A673 (cell line): ENCODE data around the gene ATF6. TPM values are rescaled to one million over a fixed set of nuclear protein-coding genes. Genes with fewer than 3 reads are reported as not detected.

Source experiments
- BruUV-seq: library from RNA; stranded (reverse); fragments of 400-500 nt; replicated peaks from 2 replicates; lab custom pipeline; 2021; lab: Mats Ljungman, UMichigan
- CTCF ChIA-PET: fragments of 300-600 bp; sonication (Branson Sonifier 250); formaldehyde crosslinking; loops from one replicate; lab custom pipeline; 2022; ENCODE audit warnings: antibody characterized with exemption; lab: Charles Lee
- POLR2A ChIA-PET: fragments of 300-600 bp; sonication (Branson Sonifier 250); formaldehyde crosslinking; loops from one replicate; lab custom pipeline; 2022; ENCODE audit warnings: antibody characterized with exemption; ENCODE audit not compliant: low non-redundant PET; lab: Charles Lee
- DNase-seq: peaks from one replicate; pipeline ENCODE4 v3.0.0-alpha.2; 2015; ENCODE audit warnings: low spot score
- H3K27ac ChIP-seq: fragments of 200-600 bp; sonication (generic); 2 replicates; pipeline ENCODE4 v1.5.1; 2016; ENCODE audit warnings: mixed run types, low read depth, mild to moderate bottlenecking, mixed read lengths, antibody characterized with exemption, low read length; ENCODE audit not compliant: poor library complexity, severe bottlenecking
- H3K27me3 ChIP-seq: fragments of 200-600 bp; sonication (generic); replicated peaks from 2 replicates; pipeline ENCODE4 v1.6.1; 2017; ENCODE audit warnings: mixed run types, low read depth, mild to moderate bottlenecking, mixed read lengths, antibody characterized with exemption, low read length; ENCODE audit not compliant: insufficient read depth, poor library complexity
- H3K36me3 ChIP-seq: fragments of 200-600 bp; sonication (generic); 2 replicates; pipeline ENCODE4 v1.6.1; 2016; ENCODE audit warnings: mixed run types, mild to moderate bottlenecking, mixed read lengths, antibody characterized with exemption, low read length; ENCODE audit not compliant: insufficient read depth, poor library complexity, severe bottlenecking
- H3K4me1 ChIP-seq: fragments of 200-600 bp; sonication (generic); 2 replicates; pipeline ENCODE4 v1.6.1; 2017; ENCODE audit warnings: mixed run types, mild to moderate bottlenecking, mixed read lengths, antibody characterized with exemption, low read length; ENCODE audit not compliant: insufficient read depth, poor library complexity, severe bottlenecking
- H3K4me3 ChIP-seq: fragments of 200-600 bp; sonication (generic); 2 replicates; pipeline ENCODE4 v1.5.1; 2016; ENCODE audit warnings: low read depth, mixed run types, mild to moderate bottlenecking, mixed read lengths, low read length; ENCODE audit not compliant: poor library complexity, severe bottlenecking
- H3K9me3 ChIP-seq: fragments of 200-600 bp; sonication (generic); 2 replicates; pipeline ENCODE4 v1.6.1; 2016; ENCODE audit warnings: mixed run types, low read depth, mild to moderate bottlenecking, mixed read lengths, antibody characterized with exemption, low read length; ENCODE audit not compliant: poor library complexity, severe bottlenecking
- EZH2 ChIP-seq: fragments of 200-600 bp; sonication (generic); IDR thresholded peaks from 2 replicates; pipeline ENCODE4 v1.6.1; 2017; ENCODE audit warnings: borderline replicate concordance, low read depth, mild to moderate bottlenecking, mixed read lengths, antibody characterized with exemption, low read length; ENCODE audit not compliant: poor library complexity, severe bottlenecking
- intact Hi-C: fragments of 100-400 bp; cut with micrococcal nuclease; formaldehyde crosslinking; loops from one replicate; pipeline ENCODE4 v1.10.0; 2022; ENCODE audit not compliant: unreplicated experiment
- total RNA-seq: library from RNA; stranded (reverse); gene quantifications from 2 replicates; pipeline ENCODE4 v1.2.3, GENCODE V29; 2021
- TF ChIP-seq, protein P1 (sequence below): fragments of 300-800, 200-600 bp; sonication (generic); conservative IDR thresholded peaks from 2 replicates; pipeline ENCODE4 v1.5.1; 2017; ENCODE audit warnings: low read depth, mild to moderate bottlenecking, antibody characterized with exemption, low read length, moderate library complexity, mixed read lengths

ATF6 gene
- total RNA-seq, 1 experiment from 2014 or later: 21.8 TPM

DNA sequence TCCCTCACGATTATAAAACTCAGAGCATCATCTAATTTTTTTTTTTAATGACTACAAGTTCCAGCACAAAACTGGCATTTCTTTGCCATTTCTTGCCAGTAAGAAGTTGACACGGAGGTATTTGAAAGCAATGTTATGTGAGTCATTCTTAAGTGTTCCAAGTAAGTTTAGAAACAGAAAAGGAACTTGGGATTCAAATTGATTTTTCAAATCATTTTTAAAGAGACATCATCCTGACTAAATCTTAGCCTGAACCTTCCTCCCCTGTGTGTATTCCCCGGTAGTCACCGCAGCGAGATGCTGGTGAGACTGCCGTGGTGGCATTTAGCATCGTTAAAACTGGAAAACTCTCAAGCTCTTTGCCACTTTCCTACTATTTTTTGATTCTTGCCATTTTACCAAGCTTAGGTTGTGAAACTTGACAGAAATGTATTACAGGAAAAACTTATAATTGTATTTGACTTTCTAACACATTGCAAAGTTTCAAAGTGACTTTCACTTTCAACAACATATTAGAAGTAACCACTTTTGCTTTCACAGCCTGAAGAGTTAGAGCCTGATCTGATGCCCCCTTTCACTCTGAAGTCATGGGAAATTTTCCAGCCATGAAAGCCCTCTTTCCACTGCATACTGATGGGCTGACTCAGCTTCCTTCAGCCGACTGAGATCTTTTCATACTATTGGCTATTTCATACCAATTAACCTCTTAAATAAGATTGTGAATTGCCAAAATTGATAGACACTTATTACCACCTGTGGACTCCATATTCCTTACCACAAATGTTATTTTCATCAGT is 196.2 kb downstream of the ATF6 start:
- Histone ChIP-seq H3K4me3 (peak overlapping the region; percentile 33), H3K36me3 (no peaks in the 10 kb centered on the region), H3K9me3 (no peaks in the 10 kb centered on the region), H3K4me1 (peaks cover 28% of the 10 kb centered on the region), H3K27me3 (no peaks in the 10 kb centered on the region), H3K27ac (peak overlapping the region; percentile 67)
- POLR2A ChIA-PET: no interaction called here
- CTCF ChIA-PET: interaction anchor here (1.1 kb wide), 1 partner anchor 75 kb away, joined by 3 read pairs; no protein-coding TSS in a partner anchor
- TF ChIP-seq, protein P1, sequence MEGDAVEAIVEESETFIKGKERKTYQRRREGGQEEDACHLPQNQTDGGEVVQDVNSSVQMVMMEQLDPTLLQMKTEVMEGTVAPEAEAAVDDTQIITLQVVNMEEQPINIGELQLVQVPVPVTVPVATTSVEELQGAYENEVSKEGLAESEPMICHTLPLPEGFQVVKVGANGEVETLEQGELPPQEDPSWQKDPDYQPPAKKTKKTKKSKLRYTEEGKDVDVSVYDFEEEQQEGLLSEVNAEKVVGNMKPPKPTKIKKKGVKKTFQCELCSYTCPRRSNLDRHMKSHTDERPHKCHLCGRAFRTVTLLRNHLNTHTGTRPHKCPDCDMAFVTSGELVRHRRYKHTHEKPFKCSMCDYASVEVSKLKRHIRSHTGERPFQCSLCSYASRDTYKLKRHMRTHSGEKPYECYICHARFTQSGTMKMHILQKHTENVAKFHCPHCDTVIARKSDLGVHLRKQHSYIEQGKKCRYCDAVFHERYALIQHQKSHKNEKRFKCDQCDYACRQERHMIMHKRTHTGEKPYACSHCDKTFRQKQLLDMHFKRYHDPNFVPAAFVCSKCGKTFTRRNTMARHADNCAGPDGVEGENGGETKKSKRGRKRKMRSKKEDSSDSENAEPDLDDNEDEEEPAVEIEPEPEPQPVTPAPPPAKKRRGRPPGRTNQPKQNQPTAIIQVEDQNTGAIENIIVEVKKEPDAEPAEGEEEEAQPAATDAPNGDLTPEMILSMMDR: no peak
- TF ChIP-seq EZH2: no peak
- peak; percentile 86 for DNase-seq
- intact Hi-C loops: no loop called here
- BruUV-seq: TSS peak; percentile 88

DNA sequence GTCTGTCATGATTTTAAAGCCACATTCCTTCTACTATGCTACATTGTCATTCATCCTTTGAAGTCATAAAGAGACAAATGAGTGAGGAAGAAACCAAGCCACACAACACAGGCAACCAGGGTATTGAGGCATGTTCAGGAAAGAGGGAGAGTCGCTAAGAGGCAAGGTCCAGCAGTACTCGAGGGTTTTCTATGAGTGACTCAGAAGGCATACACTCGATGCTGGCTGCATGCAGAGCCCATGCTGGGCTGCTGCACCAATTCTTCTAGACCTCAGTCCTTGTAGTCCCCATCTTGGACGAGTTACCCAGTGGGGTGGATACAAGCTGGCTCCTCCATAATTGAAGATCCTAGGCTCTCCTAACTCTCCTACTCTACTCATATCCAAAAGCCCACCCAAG is 199.9 kb downstream of the ATF6 start:
- no peak overlapping the region for H3K27ac ChIP-seq
- H3K36me3 ChIP-seq: no peaks in the 10 kb centered on the region
- H3K9me3 ChIP-seq: no peaks in the 10 kb centered on the region
- H3K4me3 ChIP-seq: no peak overlapping the region
- intact Hi-C loops: no loop called here
- BruUV-seq: no TSS peak
- H3K27me3 ChIP-seq: no peaks in the 10 kb centered on the region
- TF ChIP-seq EZH2: no peak
- TF ChIP-seq, protein P1: no peak
- ChIA-PET POLR2A (no interaction called here), CTCF (no interaction called here)
- peak; percentile 16 for DNase-seq
- H3K4me1 ChIP-seq: peaks cover 26% of the 10 kb centered on the region

DNA sequence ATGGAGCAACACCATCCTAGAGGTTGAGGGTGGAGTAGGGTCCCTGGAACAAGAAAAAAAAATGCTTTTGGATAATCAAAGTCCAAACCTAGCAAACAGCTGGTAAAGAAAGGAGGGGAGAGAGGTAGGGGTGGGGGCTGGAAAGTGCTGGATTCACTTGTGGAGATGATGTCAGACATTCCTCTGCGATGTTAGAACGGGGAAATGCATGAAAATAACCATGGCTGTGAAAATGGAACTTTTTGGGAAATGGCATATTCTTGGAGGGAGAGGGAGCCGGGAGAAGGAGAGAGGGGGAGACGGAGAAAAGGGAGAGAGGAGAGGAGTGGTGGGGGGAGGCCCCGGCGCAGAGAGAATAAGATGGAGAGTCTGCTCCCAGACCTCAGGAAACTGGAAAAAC is 203.9 kb downstream of the ATF6 start:
- no peak overlapping the region for H3K4me3 ChIP-seq
- CTCF ChIA-PET: no interaction called here
- peaks cover 4% of the 10 kb centered on the region for H3K4me1 ChIP-seq
- no peaks in the 10 kb centered on the region for H3K27me3 ChIP-seq
- intact Hi-C loops: no loop called here
- no peak for TF ChIP-seq EZH2
- TF ChIP-seq, protein P1: no peak
- POLR2A ChIA-PET: no interaction called here
- no TSS peak for BruUV-seq
- no peaks in the 10 kb centered on the region for H3K36me3 ChIP-seq
- no peaks in the 10 kb centered on the region for H3K9me3 ChIP-seq
- no peak for DNase-seq
- H3K27ac ChIP-seq: no peak overlapping the region
